AG04449 (cell line): Measurements from ENCODE around the gene KIF19.

Source experiments
- CTCF ChIA-PET: fragments of 350-600 bp; formaldehyde crosslinking; extraction: SDS; loops from one replicate; lab custom pipeline; 2021; ENCODE audit warnings: antibody characterized with exemption; lab: Yijun Ruan, JAX
- POLR2A ChIA-PET: fragments of 400-600, 350-600 bp; formaldehyde crosslinking; extraction: SDS; loops from one replicate; lab custom pipeline; 2020; ENCODE audit warnings: antibody characterized with exemption, inconsistent platforms; lab: Yijun Ruan, JAX
- DNase-seq: peaks from one replicate; pipeline ENCODE4 v3.0.0-alpha.2; 2010; ENCODE audit warnings: low read depth, low spot score
- H3K4me3 ChIP-seq: 2 replicates; pipeline ENCODE4 v1.5.1; 2011; ENCODE audit warnings: low read depth, mild to moderate bottlenecking, control low read depth, low read length
- CTCF ChIP-seq: IDR thresholded peaks from one replicate; pipeline ENCODE4 v1.5.1; 2011; ENCODE audit warnings: mild to moderate bottlenecking, moderate library complexity, low read length, control low read depth, inconsistent platforms; ENCODE audit not compliant: insufficient read depth; ENCODE audit errors: missing control alignments

KIF19 gene

GRCh38 chr17:74368341-74369081, 42.5 kb downstream of the KIF19 start:
- peak; percentile 92 for TF ChIP-seq CTCF
- no peak for DNase-seq
- ChIA-PET POLR2A (no interaction called here), CTCF (interaction anchor here (0.9 to 9.4 kb wide), 29 partner anchors 9 to 535 kb away, joined by 3 to 79 read pairs (median 4); no protein-coding TSS in a partner anchor)
- no peak overlapping the region for H3K4me3 ChIP-seq

DNA sequence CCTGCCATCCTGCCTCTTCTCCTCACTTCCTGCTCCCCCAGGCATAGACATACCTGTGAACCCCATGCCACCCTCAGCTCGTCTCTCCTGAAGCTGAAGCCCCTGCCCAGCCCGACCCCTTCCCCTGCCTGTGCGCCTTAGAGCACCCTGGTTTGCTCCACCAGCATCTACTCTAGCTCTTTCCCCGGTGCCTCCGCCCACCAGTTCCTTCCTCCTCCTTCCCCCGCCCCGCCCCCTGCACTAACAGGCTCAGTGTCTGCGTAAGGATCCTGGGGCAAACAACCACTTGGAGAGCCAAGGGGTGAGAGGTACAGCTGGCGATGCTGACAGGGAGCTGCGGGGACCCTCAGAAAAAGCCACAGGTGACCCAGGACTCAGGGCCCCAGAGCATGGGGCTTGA, 43.2 kb downstream of the KIF19 start:
- ChIA-PET POLR2A (no interaction called here), CTCF (interaction anchor here (1.2 to 9.4 kb wide), 8 partner anchors 8 to 133 kb away, joined by 3 to 79 read pairs (median 4); no protein-coding TSS in a partner anchor)
- TF ChIP-seq CTCF, result no peak
- no peak for DNase-seq
- H3K4me3 ChIP-seq, result no peak overlapping the region

DNA sequence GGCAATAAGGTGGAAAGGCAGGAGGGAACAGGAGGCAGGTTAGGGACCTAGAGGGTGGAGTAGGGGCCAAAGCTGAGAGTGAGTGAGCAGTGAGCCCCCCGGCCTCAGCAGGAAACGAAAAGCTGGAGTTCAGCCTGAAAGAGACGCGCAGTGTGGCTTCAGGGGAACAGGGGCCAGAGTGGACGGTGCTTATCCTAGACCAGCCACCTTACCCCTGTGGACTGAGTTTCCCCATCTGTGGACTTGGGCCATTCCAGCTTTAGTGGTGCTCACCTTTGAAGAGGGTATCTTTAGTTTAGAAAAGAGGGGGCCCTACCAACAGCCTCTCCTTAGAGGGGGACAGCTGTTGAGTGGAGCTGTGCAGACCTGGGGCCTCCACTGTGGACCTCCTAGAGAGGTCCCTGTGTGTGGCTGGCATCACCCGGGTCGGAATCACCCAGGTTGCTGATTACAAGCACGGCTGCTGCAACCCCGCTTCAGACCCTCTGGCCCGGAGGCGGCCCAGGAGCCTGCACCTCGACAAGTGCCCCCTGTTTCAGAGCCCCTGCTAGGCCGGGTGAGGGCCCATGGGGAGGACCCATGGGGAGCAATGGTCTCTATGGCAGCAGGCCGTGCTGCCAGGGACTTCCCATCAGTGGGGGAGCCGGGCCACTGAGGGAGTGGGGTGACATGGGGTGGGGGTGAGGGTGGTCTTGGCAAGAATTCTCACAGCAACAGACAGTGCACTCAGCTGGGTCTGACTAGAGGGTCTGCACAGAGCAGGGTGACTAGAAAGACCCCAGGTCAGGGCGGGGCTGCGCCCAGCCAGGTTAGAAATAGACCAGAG, 43.9 kb downstream of the KIF19 start:
- ChIA-PET POLR2A (no interaction called here), CTCF (interaction anchor here (1.0 to 9.4 kb wide), 6 partner anchors 9 to 87 kb away, joined by 3 to 79 read pairs (median 8); no protein-coding TSS in a partner anchor)
- H3K4me3 ChIP-seq, result no peak overlapping the region
- DNase-seq, result no peak
- no peak for TF ChIP-seq CTCF

DNA sequence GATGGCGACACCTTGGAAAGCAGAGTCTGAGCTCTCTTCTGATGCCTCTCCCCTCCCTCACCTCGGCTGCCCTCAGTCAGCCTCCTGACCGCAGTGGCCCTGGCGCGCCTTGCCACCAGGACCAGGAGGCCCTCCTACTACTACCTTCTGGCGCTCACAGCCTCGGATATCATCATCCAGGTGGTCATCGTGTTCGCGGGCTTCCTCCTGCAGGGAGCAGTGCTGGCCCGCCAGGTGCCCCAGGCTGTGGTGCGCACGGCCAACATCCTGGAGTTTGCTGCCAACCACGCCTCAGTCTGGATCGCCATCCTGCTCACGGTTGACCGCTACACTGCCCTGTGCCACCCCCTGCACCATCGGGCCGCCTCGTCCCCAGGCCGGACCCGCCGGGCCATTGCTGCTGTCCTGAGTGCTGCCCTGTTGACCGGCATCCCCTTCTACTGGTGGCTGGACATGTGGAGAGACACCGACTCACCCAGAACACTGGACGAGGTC, 45.7 kb downstream of the KIF19 start:
- CTCF ChIA-PET, result interaction anchor here (1.7 kb wide), 1 partner anchor 86 kb away, joined by 12 read pairs; no protein-coding TSS in a partner anchor
- no peak overlapping the region for H3K4me3 ChIP-seq
- no peak for TF ChIP-seq CTCF
- POLR2A ChIA-PET, result no interaction called here
- no peak for DNase-seq

GRCh38 chr17:74372426-74372825, 46.4 kb downstream of the KIF19 start:
- CTCF ChIA-PET, result interaction anchor here (1.0 kb wide), 1 partner anchor 85 kb away, joined by 4 read pairs; no protein-coding TSS in a partner anchor
- POLR2A ChIA-PET, result no interaction called here
- no peak overlapping the region for H3K4me3 ChIP-seq
- DNase-seq, result no peak
- TF ChIP-seq CTCF, result no peak
